ENCODE results near the gene FAM180A.

GRCh38 chr7:135687466-135687865, 61.1 kb downstream of the FAM180A start:
- no peak for TF ChIP-seq CTCF (IDR thresholded peaks at IDR 0.05)
- TF ChIP-seq POLR2AphosphoS5 (IDR thresholded peaks at IDR 0.05): no peak
- no peak for TF ChIP-seq EP300 (IDR thresholded peaks at IDR 0.05)

All from esophagus muscularis mucosa (tissue), 4 donors.